CD4-positive, alpha-beta T cell treated with Interleukin-15 for 4 hours (primary cell): ENCODE data around the gene AJAP1.

ENCODE experiments used
- DNase-seq: peaks from one replicate; pipeline ENCODE4 v3.0.0-alpha.2; 2020; ENCODE audit warnings: low spot score

The AJAP1 gene

DNA sequence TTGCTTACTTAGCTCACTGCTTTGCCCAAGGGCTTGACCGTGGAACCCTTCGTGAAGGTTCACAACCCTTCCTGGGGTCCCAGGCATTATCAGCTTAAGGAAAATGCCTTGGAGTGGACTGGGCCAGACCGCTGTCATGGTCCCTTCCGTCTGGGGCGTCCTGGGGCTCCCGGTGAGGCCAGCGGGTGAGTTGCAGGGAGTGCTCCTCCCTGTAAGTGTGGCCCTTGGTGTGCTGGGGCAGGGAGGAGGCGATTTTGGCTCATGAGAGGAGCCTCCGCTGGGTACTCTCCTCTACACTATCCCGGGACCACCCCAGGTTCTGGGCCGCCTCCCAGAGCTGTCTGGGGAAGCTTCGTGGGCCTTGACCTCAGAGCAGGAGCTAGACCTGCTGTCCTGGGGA lies 48.1 kb downstream of the AJAP1 start:
- DNase-seq: no peak

DNA sequence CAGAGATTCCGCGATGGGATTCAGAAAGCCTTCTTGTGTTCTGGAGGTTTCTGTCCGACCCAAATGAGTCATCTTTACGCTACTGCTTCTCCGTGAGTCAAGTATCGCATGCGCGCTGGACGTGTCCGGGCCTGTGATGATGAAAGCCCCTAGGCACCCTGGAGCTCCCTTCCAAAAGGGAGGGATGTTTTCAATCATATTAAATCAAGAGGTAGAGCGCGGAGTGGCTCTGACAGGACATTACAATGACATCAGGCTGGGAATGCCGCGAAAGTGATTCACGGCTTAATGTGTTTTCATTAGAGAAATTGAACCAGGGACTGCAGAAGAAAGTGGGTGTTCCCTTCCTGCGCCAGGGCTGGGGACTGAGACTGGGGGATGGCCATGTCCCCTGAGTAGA lies 48.5 kb downstream of the AJAP1 start:
- DNase-seq: no peak

DNA sequence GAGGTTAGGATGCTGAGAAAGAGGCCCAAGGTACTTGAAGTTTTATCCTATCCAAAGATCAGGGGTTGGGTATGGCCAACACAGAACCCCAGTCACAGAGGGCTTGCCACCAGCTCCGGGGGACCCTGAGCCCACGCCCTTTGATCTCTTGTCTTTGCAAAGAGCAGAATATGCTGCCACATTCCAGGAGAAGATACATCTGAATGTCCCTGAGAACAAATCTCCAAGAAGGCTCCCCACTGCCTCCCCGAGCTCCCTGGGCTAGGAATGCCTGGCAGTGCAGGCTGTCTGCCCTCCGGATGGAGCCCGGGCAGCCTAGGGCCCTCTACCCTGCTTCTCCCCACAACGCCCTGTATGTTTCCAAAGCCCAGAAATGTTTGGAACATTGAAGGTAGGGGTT lies 49.2 kb downstream of the AJAP1 start:
- DNase-seq: no peak

DNA sequence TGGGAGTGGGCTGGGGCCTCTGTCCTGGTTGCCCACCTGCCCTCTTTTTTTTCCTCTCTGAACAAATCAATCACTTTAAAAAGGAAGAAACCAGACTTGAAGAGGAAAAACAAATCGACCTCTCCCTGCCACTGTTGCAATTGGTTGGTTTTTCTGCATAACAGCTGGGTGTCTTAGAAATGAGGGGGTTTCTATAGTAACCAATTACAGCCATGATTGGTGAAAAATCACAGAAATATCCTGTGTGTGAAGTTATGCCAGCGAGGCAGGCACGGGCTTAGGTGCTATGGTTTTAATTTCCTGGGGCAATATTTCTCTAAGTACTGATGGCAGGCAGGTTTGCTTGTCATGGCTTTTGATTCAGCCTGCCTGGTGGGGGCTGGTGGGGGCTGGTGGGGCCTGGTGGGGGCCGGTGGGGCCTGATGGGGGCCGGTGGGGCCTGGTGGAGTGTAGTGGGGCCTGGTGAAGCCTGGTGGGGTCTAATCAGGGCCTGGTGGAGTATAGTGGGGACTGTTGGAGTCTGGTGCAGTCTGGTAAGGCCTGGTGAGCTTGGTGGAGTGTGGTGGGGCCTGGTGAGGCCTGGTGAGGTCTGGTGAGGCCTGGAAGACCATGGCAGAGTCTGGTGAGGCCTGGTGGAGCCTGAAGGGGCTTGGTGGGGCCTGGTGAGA lies 54.6 kb downstream of the AJAP1 start:
- DNase-seq: no peak

DNA sequence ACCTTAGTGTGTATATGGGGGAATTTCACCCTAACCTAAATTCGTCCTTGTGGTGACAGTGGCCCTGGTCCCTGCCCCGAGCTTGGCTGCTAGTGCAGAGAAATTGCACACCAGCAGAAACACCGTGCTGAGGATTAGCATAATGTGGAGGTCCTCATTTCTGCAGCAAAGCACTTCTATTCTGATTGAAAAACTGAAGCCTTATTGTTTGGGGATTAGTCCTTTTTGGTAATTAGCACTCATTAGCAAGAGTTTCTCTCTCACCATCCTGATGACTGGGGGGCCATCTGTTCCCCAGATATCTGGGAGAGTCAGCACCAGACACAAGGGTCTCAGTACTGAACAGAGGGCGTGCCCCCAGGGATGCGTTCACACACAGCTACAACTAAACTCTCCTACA lies 55.2 kb downstream of the AJAP1 start:
- DNase-seq: no peak

DNA sequence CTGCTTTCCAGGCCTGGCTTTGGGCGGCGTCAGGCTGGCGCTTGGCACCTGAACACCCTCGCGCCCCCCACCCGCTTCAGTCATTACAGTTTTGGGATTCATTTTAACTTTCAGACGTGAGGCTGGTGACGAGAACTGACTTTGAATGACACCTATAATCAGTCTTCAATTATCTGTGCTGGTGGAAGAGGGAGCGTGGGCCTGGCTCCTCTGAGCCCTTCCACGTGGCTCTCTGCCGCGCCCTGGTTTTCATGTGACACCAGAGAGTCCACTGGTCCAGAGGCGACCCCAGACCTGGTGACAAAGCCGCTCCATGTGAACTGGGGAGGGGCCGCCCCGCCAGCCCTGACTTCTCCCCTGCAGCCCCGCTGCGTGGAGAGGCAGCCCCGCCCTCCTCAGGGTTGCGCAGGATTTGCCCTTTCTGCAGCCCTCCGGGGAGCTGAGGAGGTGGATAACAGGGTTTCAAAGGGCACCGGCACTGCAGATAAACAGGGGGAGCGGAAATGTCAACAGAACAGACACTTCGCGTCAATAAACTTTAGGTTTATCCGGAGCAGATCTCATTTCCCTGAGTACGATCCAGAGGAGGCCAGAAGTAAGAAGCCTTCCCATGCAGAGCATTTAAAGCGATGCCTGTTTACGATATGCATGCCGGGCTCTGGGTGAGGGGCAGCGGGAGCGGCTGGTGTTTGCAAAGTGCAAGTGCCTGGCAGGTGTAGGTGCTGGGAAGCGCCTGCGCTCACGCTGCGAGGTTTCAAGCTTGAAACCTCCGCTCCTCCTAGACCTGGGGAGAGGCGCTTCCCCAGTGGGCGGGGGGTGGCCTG lies 56.4 kb downstream of the AJAP1 start:
- no peak for DNase-seq

DNA sequence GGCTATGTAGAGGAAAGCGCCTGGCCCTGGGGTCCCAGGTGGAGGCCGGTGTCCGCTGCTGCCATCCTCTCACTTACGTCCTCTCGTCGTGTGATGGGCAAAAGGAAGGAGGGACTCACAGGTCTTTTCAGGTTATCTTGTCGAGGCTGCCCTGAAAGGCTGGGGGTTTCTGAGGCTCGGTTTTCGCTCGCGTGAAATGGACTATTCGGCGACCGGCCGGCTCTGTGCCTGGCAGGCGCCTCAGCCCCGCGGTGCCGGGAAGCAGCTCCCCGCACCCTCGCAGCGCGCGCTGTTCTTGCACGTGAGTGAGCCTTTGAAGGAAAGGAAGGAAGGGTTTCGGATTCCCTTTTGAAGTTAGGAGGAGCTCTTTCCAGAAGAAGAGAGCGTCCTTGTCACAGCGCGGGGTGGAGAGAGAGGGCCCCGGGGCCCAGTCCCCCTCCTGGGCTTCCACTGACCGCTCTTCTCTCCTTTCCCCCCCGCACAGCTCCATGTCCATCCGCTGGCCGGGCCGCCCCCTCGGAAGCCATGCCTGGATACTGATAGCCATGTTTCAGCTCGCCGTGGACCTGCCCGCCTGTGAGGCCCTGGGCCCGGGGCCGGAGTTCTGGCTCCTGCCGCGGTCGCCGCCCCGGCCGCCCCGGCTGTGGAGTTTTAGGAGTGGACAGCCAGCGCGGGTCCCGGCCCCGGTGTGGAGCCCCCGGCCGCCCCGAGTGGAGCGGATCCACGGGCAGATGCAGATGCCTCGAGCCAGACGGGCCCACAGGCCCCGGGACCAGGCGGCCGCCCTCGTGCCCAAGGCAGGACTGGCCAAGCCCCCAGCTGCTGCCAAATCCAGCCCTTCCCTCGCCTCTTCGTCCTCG lies 57.2 kb downstream of the AJAP1 start:
- no peak for DNase-seq

DNA sequence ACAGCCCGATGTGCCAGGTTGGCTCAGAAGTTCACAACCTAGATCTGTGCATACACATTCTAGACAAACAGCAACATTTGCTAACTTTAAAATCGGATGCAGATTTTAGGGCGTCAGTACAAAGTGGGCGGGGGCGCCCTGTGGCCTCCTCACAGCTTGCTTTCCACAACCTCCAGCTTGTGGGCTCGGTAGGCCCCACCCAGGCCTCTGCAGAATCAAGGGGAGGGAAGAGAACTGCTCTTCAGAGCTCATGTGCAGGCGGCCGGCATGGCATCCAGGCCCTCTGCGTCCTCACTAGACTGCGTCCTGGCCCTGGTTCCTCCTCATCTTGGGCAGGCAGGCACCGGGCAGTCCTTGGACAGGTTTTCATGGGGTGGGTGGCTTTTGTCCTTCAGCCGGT lies 59.3 kb downstream of the AJAP1 start:
- DNase-seq: no peak

DNA sequence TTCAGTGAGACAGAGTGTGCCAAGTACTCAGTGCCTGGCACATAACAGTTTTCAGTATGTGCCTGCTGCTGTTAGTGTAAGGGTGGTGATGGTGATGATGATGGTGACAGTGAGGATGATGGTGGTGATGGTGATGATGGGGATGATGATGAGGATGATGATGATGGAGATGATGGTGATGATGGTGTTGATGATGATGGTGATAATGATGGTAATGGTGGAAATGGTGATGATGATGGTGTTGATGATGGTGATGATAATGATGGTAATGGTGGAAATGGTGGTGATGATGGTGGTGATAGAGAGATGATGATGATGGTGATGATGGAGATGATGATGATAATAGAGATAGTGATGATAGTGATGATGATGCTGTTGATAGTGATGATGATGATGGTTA lies 62.0 kb downstream of the AJAP1 start:
- no peak for DNase-seq

DNA sequence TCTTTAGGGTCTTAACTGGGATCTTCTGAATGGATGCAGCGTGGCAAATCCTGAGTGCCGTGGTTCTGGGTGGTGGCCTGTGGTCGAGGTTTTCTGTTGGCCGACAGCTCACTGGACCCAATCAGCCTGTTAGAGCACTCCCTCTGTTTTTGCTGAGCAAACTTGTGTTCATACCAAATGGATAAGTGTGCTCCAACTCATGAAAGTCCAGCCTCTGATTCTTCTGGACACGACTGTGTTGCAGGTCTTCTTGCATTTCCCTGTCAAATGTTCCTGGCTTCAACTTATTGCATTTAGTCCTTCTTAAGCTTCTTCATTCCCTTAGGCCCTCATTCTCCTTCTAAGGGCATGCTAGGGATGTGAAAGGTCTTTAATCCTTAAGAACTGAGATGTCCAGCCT lies 63.7 kb downstream of the AJAP1 start:
- no peak for DNase-seq

DNA sequence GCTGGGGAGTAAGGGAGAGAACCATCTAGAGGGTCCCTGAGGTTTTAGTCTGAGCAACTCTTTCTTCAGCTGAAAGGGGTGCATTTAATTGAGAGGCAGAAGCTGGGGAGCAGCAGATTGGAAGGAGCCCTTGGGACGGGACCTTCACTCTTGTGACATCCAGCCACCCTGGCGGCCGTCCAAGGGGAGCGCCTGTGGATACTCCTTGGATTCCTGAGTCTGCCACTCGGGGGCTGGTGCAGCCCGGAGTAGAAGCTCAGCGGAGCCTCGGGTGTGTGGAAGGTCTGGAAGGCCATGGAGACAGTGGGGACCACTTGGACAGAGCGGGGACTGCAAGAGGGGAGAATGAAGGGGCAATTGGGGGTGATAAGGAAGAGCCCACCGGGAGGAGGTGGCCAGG lies 68.7 kb downstream of the AJAP1 start:
- no peak for DNase-seq

DNA sequence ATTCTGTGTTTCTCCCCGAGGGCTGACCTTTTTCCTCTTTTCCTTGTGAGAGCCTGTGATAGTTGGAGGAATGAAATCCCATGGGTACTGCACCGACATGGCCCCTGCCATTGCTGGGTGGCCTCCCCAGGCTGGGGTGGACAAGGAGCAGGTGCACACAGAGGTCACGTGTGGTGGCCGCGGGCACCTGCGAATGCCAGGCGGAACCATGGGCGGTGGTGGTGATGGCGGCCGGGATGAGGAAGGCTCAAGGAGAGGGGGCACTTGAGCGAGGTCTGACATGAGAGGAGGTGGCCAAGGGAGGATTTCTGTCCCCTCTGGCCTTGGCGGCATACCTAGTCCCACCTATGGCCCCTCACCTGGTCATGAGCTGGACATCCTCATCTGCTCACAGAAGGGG lies 69.6 kb downstream of the AJAP1 start:
- no peak for DNase-seq

DNA sequence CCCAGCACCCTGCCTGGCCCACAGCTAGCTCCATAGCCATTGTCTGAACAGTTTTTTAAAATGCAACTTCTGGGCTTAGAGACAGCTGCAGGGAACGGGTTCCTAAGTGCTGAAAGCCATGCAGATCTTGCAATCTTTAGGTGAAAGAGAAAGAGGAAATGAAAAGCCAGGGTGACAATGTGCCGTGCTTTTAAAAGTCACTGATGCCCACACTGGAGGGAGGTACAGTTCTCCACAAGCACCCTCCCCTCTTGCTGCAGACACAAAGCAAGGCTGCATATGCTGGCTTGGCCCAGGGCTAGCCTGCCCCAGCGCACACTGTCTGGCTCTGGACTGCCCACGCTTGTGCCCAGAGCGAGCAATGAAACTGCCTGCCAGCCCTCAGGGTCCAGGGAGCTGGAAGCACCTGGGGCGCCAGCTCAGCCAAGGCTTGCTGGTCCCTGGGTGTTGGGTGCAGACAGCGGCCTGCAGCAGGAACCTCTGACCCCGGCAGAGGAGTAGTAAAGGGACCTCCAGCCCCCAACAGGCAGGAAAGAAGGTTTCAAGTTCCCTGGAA lies 70.4 kb downstream of the AJAP1 start:
- no peak for DNase-seq

DNA sequence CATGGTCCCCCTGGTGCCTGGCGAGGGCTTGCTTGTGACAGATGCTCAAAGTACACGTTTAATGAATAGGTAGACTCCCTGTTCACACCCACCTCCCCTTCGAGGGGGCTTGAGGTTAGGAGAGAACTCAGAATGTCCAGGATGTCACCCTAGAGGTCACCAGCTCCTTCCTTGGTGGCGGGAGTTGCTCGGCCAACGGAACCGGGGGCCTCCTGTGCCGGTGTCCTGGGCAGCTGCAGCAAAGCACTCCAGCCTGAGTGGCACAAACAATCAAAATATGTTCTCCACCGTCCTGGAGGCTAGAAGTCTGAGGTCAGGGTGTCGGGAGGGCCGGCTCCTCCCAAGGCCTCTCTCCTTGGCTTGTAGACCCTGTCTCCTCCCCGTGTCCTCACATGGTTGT lies 71.0 kb downstream of the AJAP1 start:
- no peak for DNase-seq

DNA sequence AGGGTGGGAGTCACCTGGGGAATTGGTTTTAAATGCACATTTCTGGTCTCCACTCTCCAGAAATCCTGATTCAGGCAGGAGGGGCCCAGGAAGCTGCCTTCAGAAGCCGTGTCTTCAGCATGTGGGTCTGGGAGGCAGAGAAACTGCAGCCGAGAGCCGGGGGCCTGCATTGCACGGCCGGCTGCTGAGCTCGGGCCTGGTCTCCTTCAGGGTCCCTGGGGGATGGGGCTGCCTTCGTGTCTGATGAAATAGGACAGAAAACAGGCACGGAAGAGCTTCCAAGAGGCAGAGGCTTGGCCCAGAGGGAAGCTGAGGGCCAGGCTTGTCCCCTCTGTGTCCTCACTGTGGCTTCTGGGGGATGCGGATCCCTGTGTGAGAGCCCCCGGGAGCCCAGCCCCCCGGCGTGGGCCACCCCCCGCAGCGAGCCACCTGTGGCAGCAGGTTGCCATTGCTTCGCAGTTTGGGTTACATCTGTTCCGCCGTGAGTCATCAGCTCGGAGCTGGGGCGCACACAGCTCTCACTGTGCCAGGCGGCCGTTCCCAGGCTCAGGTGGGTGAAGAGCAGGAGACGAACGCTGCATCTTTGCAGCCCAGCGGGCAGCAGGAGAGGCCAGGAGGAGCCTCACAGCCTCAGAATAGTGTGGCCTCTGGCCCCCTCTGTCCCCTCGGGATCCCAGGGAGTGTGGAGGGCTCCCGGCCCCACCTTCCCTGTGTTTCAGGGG lies 72.4 kb downstream of the AJAP1 start:
- DNase-seq: no peak

DNA sequence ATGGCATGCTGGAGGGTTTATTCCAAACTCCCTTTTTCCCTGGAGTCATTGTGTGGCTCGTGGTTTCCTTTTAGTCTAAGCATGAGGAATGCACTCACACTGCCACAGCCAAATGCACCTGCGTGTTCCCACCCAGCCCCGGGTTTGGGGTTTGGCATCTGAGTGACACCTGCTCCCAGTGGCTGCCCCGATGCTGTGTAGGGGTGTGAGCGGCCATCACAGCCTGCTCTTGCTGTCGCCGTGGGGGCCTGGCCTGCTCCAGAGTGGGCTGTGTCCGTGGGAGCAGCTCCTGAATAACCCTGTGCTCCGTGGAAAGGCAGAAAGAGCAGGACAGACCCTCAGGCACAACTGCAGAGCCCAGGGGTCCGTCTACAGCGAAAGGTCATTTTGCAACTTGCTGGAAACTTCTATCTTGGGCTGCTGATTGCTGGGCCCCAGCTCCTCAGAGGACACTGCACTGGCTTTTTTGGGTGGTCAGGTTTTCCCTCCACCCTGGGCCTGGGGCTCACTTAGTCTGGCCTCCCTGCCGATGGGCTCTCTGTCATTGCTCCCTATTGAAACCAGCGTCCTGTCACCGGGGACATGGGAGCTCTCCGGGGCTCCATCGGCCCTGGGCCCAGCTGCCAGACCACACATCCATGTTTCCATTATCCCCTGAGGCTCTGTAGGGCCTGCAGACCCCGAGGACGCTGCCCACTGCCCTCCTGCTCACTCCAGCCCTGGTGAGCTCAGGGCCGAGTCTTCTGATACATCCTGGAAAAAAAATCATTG lies 74.1 kb downstream of the AJAP1 start:
- no peak for DNase-seq

DNA sequence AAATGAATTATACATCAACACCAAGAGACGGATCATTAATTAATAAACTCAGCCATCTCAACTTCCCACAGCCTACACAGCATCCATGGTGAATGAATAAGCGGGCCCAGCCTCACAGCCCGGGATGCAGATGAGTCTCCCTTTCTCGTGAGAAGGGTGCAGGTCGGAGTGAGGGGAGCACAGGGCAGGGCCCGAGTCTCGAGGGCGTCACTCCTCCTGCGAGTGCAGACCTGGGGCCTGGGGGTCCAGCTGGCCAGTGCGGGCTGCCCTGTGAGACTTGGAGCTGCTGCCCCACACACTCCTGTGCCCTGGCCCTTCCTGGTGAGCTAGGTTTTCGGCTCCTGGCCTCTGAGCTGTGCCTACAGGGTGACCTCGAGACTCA lies 74.7 kb downstream of the AJAP1 start:
- DNase-seq: no peak

DNA sequence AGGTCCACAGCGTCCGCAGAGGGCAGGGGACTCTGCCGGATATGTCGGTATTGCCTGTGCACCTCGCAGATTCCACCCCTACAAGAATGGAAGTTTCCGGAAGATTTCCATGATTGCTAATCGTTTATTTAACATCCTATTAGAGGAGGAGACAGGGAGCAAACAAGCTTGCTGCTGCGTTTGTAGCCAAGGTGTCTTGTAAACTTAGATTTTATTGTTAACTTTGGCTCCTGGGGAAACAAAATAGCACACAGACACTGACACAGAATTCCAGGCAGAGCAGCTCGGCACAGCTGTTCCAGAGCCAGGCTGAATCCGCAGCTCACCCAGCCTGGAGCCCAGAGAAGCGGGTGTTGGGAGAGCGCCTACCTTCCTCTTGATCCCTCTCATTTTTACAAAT lies 75.7 kb downstream of the AJAP1 start:
- DNase-seq: no peak

DNA sequence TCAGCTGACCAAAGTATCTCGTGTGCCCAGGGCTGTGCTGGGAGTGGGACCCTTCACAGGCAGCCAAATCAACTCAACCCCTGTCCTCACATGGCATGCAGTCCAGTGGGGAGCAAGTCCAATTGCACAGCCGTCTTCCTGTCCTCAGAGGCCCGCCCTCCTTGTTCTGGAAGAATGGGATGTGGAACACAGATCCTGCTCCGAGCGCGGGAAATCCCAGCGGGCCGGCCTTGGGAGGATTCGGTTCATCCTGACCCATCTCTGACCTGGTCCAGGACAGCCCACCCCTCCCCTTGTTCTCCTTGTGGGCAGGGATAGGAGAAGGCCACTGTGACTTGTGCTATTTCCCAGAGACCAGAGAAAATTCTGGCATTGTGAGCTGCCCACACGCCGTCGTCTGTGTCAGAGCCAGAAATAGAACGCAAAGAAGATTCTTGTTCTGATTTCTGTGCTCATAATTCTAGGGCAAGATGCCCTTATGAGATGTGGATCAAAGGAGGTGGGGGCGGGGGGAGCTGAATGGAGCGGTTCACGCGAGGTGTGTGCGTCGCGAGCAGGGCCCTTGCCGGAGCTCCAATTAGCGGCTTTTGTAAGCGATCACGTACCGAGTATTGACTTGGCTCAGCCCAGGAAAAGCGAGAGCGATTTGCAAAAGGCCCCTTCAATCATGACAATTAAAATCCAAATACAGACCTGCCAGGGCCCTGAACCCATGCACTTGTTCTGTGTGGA lies 79.2 kb downstream of the AJAP1 start:
- DNase-seq: no peak

DNA sequence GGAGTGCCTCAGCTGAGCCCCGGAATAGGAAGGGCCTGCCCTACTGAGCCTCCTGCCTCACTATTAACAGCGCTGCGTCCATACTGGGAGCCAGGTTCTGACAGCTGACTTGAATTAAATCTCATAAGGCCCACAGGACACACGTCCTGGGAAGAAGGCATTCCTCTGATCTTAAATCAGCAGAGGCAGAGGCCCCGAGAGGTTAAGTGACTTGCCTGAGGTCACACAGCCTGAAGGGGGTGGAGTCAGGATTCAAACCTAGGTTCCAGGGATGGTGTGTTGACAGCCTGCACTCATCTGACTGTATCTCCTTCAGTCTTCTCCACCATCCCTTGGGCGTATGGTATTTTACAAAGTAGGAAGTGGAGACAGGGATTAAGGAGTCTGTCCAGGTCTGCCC lies 79.8 kb downstream of the AJAP1 start:
- DNase-seq: no peak

DNA sequence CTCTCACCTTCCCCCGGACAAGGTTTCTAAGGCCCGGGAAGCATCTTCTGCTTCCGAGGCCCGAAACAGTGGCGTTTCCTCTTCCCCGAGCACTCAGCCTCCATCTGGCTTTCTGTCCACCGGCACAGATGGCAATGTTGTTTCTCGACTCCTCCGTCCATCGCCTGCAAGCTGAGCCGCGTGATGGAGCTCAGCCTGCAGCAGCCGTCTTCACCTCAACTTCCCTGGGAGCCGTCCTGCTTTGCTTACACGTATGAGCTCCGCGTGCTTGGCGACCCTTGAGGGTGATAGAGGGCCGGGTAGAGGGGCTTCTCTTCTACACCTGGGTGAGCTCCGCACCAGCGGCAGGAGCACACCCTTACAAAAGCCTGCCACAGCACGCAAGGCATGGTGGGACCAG lies 80.4 kb downstream of the AJAP1 start:
- no peak for DNase-seq
